Cerebellar cortex (tissue), 1 donor: Measurements from ENCODE around the gene COL6A1.

Experiments
- DNase-seq: peaks from one replicate; pipeline ENCODE4 v3.0.0-alpha.2; 2015; ENCODE audit warnings: low spot score

Gene COL6A1

GRCh38 chr21:45994086-45994661 lies 12.6 kb downstream of the COL6A1 start:
- no peak for DNase-seq

DNA sequence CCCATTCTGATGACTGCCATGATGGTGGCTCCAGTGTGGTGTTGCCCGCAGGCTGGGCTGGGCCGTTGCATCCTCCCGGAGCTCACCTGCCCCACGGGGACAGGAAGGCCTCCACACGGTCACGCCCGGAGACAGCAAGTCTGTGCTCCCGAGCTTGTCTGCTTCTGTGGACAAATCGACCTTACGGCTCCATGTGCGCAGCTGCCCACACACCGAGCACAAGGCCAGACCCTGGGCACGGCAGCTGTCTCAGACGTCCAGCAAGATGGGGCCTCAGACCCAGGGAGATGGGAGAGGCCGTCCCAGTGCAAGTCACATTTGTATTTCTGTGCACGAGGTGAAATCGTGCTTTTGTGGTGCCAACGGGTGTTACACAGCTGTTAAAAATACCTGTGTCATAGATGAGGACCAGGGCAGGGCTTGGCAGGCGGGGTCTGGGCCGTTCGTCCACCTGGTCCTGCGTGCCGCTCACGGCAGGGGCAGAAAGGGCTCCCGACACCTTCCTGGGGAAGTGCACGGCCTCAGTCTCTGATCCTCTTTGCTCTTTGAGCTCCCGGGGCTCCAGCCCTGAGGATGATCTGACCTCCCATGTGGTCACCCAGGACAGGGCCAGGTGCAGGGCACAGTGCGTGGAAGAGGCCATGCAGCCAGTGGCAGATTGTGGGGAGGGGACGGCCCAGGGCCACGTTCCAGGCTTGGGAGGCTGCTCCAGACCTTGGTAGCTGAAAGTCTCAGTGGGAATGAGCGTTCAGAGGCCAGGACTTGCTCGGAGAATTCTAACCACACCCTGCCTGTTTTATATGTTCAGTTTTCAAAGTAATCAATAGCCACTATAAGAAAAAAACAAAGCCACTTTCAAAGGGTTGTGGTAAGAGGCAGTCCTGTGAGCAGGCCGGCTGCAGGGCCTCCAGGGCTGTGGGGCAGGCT lies 13.5 kb downstream of the COL6A1 start:
- no peak for DNase-seq

GRCh38 chr21:45995686-45996179 lies 14.2 kb downstream of the COL6A1 start:
- DNase-seq, result no peak

GRCh38 chr21:45996311-45997204 lies 15.0 kb downstream of the COL6A1 start:
- DNase-seq, result no peak

GRCh38 chr21:45997205-45997494 lies 15.6 kb downstream of the COL6A1 start:
- DNase-seq, result no peak

DNA sequence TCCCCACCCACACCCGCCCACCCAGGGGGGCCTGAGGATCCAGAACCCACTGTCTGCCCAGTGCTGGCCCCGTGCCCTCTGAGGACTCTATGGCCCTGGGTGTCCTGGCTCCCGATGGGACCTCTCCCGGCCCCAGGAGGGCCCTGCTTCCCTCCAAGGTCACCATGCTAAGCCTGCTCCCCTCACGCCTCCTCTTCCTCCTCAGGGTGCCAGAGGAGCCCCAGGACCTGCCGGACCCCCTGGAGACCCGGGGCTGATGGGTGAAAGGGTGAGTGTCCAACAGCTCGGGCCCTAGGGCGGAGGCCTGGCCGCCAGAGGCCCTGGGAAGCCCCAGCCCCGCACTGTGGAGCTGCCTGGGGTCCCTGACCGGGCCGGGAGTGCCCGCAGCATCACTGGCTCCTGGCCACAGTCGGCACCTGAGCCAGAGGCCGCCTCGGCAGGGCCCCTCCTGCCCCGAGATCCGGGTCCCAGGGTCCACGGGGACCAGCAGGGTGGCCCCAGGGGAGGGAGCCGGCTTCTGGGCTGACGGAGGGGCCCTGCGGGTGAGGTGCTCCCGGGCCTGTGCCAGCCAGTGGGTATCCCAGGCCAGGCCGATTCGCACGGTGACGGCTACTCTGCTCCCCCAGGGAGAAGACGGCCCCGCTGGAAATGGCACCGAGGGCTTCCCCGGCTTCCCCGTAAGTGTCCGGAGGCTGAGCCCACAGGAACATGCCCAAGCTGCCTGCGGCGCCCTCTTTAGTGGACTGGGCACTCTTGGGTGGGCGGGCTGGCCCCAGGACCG lies 16.1 kb downstream of the COL6A1 start:
- no peak for DNase-seq

- no peak for DNase-seq
Observed at GRCh38 chr21:45998276-45998701, 16.7 kb downstream of the COL6A1 start.

DNA sequence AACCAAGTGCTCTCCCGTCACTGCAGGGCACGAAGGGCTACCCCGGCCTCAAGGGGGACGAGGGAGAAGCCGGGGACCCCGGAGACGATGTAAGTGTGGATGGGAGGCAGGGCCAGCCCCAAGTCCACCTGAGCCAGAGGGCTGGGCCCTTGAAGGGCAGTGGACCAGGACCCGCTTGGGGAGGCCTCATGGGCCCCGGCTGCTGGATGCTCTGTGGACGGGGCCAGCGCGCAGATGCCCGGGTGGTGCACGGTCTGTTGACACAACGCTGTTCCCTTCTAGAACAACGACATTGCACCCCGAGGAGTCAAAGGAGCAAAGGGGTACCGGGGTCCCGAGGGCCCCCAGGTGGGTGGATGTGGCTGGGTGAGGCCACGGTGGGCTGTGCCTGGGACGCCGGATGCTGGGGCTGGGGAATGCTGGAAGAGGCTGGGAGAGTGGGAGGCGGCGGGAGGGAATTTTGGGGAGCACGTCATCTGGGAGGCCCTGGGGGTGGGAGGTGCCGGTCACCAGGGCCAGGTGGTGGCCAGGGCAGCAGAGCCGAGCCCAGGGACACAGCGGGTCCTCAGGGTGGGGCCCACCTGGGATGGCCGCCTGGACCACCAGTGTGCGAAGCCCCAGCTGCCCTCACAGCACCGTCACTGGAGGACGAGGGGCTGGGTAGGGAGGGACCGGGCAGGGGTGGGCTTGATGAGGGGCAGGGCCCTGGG lies 17.5 kb downstream of the COL6A1 start:
- DNase-seq, result no peak

DNA sequence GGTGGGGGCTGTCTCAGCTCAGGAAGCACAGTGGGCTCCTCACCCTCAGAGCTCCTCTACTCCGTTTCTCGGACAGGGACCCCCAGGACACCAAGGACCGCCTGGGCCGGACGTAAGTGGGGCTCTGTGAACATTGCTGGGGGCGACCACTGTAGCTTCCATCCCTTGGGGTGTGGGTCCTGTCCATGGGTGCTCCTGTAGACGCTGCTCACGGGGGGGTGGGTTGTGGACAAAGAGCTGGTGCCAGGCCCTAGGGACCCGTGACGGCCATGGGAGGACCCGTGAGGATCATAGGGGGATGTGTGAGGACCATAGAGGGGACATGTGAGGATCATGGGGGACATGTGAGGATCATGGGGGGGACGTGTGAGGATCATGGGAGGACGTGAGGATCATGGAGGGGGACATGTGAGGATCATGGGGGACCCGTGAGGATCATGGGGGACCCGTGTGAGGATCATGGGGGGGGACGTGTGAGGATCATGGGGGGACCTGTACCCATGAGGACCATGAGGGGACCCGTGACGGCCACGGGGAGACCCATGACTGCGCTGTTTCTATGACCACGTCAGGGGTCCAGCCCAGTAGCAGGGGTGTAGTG lies 18.1 kb downstream of the COL6A1 start:
- DNase-seq, result no peak

- DNase-seq, result no peak
Observed at GRCh38 chr21:46000182-46000730, 18.7 kb downstream of the COL6A1 start.

DNA sequence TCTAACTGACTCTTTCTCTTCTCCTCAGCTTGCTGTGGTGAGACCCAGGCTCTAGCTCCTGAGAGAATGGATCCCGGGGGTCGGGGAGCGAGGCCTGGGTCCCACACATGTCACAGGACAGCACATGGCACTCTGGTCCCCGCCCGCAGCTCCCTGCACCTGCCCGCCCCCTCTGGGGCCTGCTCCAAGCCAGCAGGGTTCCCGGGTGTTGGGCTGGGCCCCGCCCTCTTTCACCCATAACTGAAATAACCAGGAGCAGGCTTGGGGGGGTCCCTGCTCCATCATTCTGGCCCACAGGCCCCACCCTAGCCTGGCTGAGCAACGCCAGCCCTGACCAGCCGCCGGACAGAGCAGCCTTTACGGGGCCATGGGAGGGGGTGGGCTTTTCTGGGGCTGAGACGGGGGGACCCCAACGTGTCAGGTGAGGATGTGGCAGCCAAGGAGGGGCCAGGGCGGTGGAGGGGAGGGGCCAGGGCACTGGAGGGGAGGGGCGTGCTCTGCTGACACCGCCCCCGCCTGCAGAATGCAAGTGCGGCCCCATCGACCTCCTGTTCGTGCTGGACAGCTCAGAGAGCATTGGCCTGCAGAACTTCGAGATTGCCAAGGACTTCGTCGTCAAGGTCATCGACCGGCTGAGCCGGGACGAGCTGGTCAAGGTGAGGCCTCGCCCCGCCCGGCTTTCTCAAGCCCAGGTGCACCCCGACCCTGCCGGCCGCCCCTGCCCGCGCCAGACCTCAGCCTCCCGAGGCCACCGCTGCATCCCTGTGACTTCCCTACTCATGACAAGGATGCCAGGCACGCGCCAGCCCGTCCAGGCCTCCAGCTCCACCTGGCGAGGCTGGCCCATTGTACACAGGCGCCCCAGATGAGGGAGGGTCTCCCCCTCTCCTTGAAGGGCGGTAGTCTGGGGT lies 19.4 kb downstream of the COL6A1 start:
- no peak for DNase-seq

- DNase-seq, result no peak
Observed at GRCh38 chr21:46001821-46002681, 20.5 kb downstream of the COL6A1 start.

GRCh38 chr21:46002841-46003574 lies 21.4 kb downstream of the COL6A1 start:
- no peak for DNase-seq

GRCh38 chr21:46003575-46004007 lies 22.0 kb downstream of the COL6A1 start:
- no peak for DNase-seq

GRCh38 chr21:46004168-46004861 lies 22.7 kb downstream of the COL6A1 start:
- no peak for DNase-seq

DNA sequence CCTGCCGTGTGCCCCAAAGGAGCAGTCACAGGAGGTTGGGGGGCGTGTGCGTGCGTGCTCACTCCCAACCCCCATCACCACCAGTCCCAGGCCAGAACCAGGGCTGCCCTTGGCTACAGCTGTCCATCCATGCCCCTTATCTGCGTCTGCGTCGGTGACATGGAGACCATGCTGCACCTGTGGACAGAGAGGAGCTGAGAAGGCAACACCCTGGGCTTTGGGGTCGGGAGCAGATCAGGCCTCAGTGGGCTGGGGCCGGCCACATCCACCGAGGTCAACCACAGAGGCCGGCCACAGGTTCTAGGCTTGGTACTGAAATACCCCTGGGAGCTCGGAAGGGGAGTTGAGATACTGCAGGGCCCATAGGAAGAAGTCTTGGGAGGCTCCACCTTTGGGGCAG lies 23.5 kb downstream of the COL6A1 start:
- no peak for DNase-seq

GRCh38 chr21:46005481-46005881 lies 23.9 kb downstream of the COL6A1 start:
- DNase-seq, result no peak
